Measurements from ENCODE around the gene MACC1. TPM values are rescaled to one million over a fixed set of nuclear protein-coding genes. Genes with fewer than 3 reads are reported as not detected.

The MACC1 gene
- total and polyA plus RNA-seq, 9 of the 15 experiments (the other 6 are each of a cell fraction or from before 2014, with no cell fraction given): 5.9 to 30.2 (median 10.4) TPM

GRCh38 chr7:20238754-20239324 is 21.7 kb upstream of the MACC1 start (continued):
- TF ChIP-seq ARID4B (CRISPR knock-in tag; IDR thresholded peaks at IDR 0.05) (no peak), ZNF57 (CRISPR knock-in tag; IDR thresholded peaks at IDR 0.05) (no peak), NELFE (IDR thresholded peaks at IDR 0.05; ENCODE audit: insufficient read depth, insufficient read length) (no peak), RNF219 (CRISPR knock-in tag; IDR thresholded peaks at IDR 0.05) (no peak), ZNF766 (CRISPR knock-in tag; conservative IDR thresholded peaks at IDR 0.05) (0 out of 2 replicates have a peak, but pooled peaks have one; percentile 13), SMAD1 (IDR thresholded peaks at IDR 0.05; ENCODE audit: low read depth, low read length, partially characterized antibody) (peak; percentile 19), FOXA1 (IDR thresholded peaks at IDR 0.05; ENCODE audit: borderline replicate concordance) (no peak), NR2C1 (IDR thresholded peaks at IDR 0.05) (no peak), NR2C1 (tag; IDR thresholded peaks at IDR 0.05) (no peak), ETV1 (tag; conservative IDR thresholded peaks at IDR 0.05; ENCODE audit: low read depth) (peak; percentile 64), ZBTB26 (CRISPR knock-in tag; IDR thresholded peaks at IDR 0.05) (no peak), NCOA1 (IDR thresholded peaks at IDR 0.05; ENCODE audit: low read depth) (no peak), SRF (CRISPR knock-in tag; IDR thresholded peaks at IDR 0.05) (no peak), CTBP1 (IDR thresholded peaks at IDR 0.05; ENCODE audit: borderline replicate concordance) (peak; percentile 25; the same call in 1 of the 2 replicates), SNIP1 (IDR thresholded peaks at IDR 0.05; ENCODE audit: low read depth) (no peak), ZNF449 (CRISPR knock-in tag; IDR thresholded peaks at IDR 0.05) (0 out of 2 replicates have a peak, but pooled peaks have one; percentile 66), CREB3 (tag; conservative IDR thresholded peaks at IDR 0.05; ENCODE audit: low read depth) (peak; percentile 67; the same call in 1 of the 2 replicates), ZKSCAN1 (IDR thresholded peaks at IDR 0.05; ENCODE audit: low read depth, low read length) (no peak)
